Central memory CD8-positive, alpha-beta T cell (primary cell): ENCODE data around the gene POLR1B.
"Not testable (repeated sequence)": the region's sequence is repeated elsewhere in the genome, so short reads cannot be mapped to it uniquely, and the experiment has no call there.

Source experiments
- ATAC-seq: fragments of 150-1000 bp; cut with Tn5 transposase; replicated peaks from 2 replicates; pipeline ENCODE4 v1.10.0; 2022; ENCODE audit warnings: mild to moderate bottlenecking, moderate FRiP score, moderate number of reproducible peaks; ENCODE audit not compliant: poor library complexity, severe bottlenecking; ENCODE audit errors: extremely low read depth
- DNase-seq, 2 donors: peaks; one replicate each; pipeline ENCODE4 v3.0.0; 2021; ENCODE audit warnings: low spot score in 2 of 2
- H3K27ac Mint-ChIP-seq: one replicate; pipeline ENCODE4 v1.8.0; 2022; ENCODE audit warnings: low read depth, mild to moderate bottlenecking, moderate library complexity, mixed read lengths
- H3K27me3 Mint-ChIP-seq: one replicate; pipeline ENCODE4 v1.8.0; 2022; ENCODE audit warnings: mixed read lengths
- H3K36me3 Mint-ChIP-seq: one replicate; pipeline ENCODE4 v1.8.0; 2022; ENCODE audit warnings: mild to moderate bottlenecking, moderate library complexity, mixed read lengths; ENCODE audit not compliant: insufficient read depth
- H3K4me1 Mint-ChIP-seq: one replicate; pipeline ENCODE4 v1.8.0; 2022; ENCODE audit warnings: mixed read lengths
- H3K4me3 Mint-ChIP-seq: one replicate; pipeline ENCODE4 v1.8.0; 2022; ENCODE audit warnings: mild to moderate bottlenecking, moderate library complexity, mixed read lengths
- H3K9me3 Mint-ChIP-seq: one replicate; pipeline ENCODE4 v1.8.0; 2022; ENCODE audit warnings: mixed read lengths

Gene POLR1B

DNA sequence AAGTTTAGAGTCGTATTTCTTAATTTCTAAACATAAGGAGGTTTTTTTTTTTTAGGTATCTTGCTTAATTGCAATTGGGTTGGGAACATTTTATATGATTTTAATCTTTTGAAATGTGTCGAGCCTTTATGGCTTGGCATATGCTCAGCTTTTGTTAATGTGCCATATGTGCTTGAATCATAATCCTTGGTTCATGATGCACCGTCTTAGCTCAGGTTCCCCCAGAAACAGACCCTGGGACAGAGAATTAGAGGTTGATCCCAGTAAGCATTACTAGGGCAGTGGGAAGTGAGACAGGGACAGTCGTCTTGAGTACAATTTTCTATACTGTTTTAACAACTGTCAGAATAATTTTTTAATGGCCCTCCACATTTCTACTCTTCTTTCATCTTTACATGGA lies 51.5 kb downstream of the POLR1B start:
- H3K27me3 Mint-ChIP-seq: no peaks in the 10 kb centered on the region
- DNase-seq (no peak), ATAC-seq (no peak)
- peak overlapping the region; percentile 3 for H3K27ac Mint-ChIP-seq
- no peak overlapping the region for H3K4me3 Mint-ChIP-seq
- no peaks in the 10 kb centered on the region for H3K4me1 Mint-ChIP-seq
- H3K36me3 Mint-ChIP-seq: peaks cover 14% of the 10 kb centered on the region
- H3K9me3 Mint-ChIP-seq: no peaks in the 10 kb centered on the region

DNA sequence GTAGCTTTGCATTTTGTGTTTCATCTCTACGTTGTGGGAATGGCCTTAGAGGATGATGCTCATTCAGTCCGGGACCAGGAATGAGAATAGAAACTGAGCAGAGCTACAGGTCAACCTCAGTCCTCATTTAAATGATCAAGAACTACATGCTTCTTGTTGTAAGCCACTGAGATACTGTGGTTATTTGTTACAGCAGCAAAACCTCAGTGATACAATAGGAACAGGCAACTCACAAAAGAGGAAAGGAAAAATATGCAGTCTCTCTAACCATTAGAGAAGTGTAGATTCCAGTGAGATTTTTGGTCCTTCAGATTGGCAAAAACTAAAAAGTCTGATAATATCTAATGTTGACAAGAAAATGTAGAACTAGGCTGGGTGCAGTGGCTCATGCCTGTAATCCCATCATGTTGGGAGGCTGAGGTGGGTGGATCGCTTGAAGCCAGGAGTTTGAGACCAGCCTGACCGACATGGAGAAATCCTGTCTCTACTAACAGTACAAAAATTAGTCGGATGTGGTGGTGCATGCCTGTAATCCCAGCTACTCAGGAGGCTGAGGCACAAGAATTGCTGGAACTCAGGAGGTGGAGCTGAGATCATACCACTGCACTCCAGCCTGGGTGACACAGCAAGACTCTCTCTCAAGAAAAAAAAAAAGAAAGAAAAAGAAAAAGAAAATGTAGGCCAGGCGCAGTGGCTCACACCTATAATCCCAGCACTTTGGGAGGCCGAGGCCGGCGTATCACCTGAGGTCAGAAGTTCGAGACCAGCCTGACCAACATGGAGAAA lies 55.5 kb downstream of the POLR1B start:
- no peak overlapping the region for H3K4me3 Mint-ChIP-seq
- H3K9me3 Mint-ChIP-seq: no peaks in the 10 kb centered on the region
- ATAC-seq (no peak), DNase-seq (no peak)
- H3K36me3 Mint-ChIP-seq: peaks cover 3% of the 10 kb centered on the region
- H3K27me3 Mint-ChIP-seq: no peaks in the 10 kb centered on the region
- H3K27ac Mint-ChIP-seq: no peak overlapping the region
- peaks cover 6% of the 10 kb centered on the region for H3K4me1 Mint-ChIP-seq

DNA sequence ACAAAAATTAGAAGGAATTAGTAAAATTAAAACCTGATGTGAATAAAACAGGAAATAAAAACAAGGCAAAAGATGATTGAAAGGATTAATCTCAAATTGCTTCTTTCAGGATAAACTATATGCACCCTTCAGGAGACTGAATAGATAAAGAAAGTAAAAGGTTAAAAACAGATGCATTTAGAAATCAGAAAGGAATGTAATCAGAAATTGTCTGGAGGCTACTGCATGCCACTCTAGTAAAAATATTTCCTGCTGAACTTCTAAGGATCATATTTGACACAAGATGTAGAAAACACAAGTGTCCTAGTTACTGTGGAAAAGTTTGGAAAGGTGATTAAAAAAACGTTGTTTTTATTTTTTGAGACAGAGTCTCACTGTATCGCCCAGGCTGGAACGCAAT lies 58.4 kb downstream of the POLR1B start:
- DNase-seq (no peak), ATAC-seq (no peak)
- H3K36me3 Mint-ChIP-seq: peaks cover 3% of the 10 kb centered on the region
- H3K9me3 Mint-ChIP-seq: no peaks in the 10 kb centered on the region
- no peaks in the 10 kb centered on the region for H3K27me3 Mint-ChIP-seq
- no peak overlapping the region for H3K4me3 Mint-ChIP-seq
- H3K27ac Mint-ChIP-seq: no peak overlapping the region
- H3K4me1 Mint-ChIP-seq: peaks cover 6% of the 10 kb centered on the region

DNA sequence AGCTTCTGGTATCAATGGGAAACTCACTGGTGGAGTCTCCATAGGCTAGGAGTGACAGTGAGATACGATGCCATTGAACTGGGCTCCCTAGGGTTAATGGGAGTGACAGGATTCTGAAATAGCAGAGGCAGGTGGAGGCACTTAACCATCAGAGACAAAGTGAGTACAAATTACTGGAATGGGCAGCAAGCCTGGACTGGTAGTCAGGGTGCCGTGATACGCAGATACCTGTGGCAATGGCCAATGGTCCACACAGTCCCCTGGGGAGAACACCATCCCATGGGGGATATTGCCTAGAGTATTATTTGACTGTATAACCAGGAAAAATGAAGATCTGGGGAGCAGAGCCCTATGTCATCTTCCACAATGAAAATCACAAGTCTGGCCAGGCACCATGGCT lies 59.5 kb downstream of the POLR1B start:
- ATAC-seq (no peak), DNase-seq (no peak)
- H3K4me3 Mint-ChIP-seq: no peak overlapping the region
- H3K9me3 Mint-ChIP-seq: no peaks in the 10 kb centered on the region
- H3K4me1 Mint-ChIP-seq: peaks cover 13% of the 10 kb centered on the region
- no peak overlapping the region for H3K27ac Mint-ChIP-seq
- H3K36me3 Mint-ChIP-seq: peaks cover 3% of the 10 kb centered on the region
- H3K27me3 Mint-ChIP-seq: no peaks in the 10 kb centered on the region

DNA sequence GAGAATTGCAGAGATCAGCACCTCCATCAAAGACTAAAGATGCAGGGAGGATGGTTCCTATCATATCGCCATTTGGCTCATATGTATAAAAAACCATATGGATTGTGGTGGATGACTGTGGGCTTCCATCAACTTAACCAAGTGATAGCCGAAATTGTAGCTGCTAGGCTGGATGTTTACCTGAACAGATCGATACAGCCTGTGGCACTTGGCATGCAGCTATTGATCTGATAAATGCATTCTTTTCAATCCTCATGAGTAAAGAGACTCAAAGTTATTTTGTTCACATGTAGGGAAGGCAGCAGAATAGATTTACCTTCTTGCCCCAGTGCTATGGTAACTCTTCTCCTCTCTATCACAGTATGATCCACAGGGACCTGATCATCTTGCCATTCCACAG lies 60.7 kb downstream of the POLR1B start:
- Mint-ChIP-seq H3K9me3 (no peaks in the 10 kb centered on the region), H3K27ac (no peak overlapping the region), H3K36me3 (peaks cover 3% of the 10 kb centered on the region), H3K4me3 (no peak overlapping the region), H3K4me1 (peaks cover 13% of the 10 kb centered on the region), H3K27me3 (no peaks in the 10 kb centered on the region)
- ATAC-seq (no peak), DNase-seq (no peak)

DNA sequence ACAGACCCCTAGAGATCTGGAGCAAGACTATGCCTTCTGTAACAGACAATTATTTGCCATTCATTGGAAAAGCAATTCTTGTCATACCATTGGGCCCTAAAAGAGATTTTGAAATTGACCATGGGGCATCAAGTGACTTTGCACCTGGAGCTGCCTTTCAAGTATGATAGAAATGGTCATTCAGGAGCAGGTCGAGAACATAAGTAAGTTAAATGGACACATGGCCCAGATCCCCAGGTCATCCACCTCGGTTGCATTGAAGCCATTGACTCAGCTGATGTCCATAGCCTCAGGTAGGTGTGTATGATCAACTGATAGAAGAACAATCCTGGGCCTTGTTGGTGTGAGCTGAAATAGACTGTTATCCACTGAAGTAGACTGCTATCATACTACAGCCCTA lies 61.5 kb downstream of the POLR1B start:
- no peak for ATAC-seq
- no peaks in the 10 kb centered on the region for H3K9me3 Mint-ChIP-seq
- peaks cover 13% of the 10 kb centered on the region for H3K4me1 Mint-ChIP-seq
- H3K27ac Mint-ChIP-seq: no peak overlapping the region
- no peak overlapping the region for H3K4me3 Mint-ChIP-seq
- DNase-seq: no peak
- H3K27me3 Mint-ChIP-seq: no peaks in the 10 kb centered on the region
- H3K36me3 Mint-ChIP-seq: peaks cover 3% of the 10 kb centered on the region

DNA sequence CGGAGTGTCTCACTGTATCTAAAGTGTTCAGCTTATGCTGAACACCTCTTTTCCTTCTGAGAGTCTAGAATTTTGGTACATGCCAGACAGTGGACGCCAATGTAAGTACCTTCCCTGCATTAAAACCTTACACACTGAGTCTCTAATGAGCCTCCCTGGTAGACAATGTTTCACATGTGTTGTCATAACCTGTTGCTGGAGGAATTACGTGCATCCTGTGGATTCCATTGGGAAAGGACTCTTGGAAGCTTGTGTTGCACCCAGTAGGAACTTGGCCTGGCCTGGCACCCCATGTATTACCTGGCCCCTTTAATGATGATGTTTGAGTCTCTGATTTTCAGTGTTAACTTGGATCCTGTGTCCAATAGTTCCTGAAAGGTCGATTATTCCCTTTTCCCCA lies 62.7 kb downstream of the POLR1B start:
- ATAC-seq (no peak), DNase-seq (no peak)
- peaks cover 3% of the 10 kb centered on the region for H3K36me3 Mint-ChIP-seq
- H3K9me3 Mint-ChIP-seq: no peaks in the 10 kb centered on the region
- H3K27ac Mint-ChIP-seq: no peak overlapping the region
- H3K27me3 Mint-ChIP-seq: no peaks in the 10 kb centered on the region
- H3K4me1 Mint-ChIP-seq: peaks cover 11% of the 10 kb centered on the region
- H3K4me3 Mint-ChIP-seq: no peak overlapping the region

DNA sequence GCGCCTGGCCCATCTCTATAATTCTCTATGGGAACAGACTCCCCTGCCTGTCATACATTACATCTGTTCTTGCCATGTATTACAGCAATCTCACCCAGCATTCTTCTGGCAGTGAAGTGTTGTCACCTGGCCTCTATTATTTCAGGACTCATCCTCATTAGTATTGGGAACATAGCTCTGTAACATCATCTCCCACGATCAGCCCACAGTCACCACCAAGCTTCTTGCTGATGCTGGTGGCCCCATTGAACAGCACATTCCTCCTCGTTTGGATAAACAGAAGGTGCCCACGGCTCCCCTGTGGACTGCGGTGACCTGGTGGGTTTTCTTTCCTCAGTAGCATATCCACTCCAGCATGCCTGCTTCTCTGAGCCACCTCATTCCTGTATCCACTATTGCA lies 63.7 kb downstream of the POLR1B start:
- ATAC-seq: no peak
- Mint-ChIP-seq H3K4me3 (no peak overlapping the region), H3K27ac (peak overlapping the region; percentile 14), H3K27me3 (no peaks in the 10 kb centered on the region), H3K36me3 (peaks cover 3% of the 10 kb centered on the region), H3K4me1 (peaks cover 7% of the 10 kb centered on the region), H3K9me3 (no peaks in the 10 kb centered on the region)
- DNase-seq: no peak

DNA sequence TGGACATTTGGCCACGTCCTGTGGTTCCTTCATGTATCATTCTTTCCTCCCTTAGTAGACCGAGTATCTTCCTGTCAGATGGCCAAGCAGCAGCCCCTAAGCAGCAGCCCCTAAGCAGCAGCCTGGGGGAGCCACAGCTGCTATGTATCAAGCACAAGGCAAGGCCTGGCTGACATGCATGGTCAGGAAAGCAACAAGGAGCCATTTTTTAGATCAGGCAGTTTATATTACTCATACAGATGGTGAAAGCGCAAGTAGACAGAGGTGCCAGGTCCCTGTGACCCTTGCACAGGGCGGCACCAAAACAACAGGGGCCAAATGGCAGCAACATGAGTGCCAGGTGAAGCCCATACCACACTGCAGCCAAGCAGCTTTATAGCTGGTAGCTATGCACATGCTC lies 64.3 kb downstream of the POLR1B start:
- H3K27me3 Mint-ChIP-seq: no peaks in the 10 kb centered on the region

DNA sequence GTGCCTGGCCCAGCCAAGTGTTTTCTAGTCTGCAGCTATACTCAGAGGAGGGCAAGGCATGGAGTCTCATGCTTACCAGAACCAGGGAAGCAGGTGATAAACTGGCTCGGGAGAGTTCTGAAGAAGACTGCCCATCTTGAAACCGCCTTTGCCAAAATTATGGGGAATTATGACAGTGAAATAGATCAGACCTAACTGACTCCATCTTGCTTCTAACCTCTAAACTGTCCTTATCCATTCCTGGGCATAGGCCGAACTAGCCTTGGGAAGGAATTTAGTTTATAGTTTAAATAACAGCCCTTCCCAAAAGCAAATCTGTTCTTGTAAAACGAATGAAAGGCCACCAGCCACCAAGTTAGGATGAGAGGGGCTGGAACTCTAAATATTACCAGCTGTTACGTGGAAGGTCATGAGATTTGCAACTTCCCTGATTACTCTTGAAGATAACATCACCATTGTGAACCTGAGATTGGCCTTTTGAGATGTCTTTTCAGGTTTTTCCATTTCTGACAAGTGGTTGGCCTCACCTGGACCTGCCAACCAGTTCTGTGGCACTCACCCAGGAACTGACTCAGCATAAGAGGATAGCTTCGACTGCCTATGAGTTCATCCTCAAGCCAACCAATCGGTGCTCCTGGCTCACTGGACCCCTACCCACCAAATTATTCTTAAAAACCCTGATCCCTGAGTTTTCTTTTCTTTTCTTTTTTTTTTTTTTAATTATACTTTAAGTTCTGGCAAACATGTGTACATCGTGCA lies 65.6 kb downstream of the POLR1B start:
- Mint-ChIP-seq H3K27me3 (no peaks in the 10 kb centered on the region), H3K4me1 (peaks cover 7% of the 10 kb centered on the region), H3K4me3 (no peak overlapping the region), H3K36me3 (peaks cover 3% of the 10 kb centered on the region), H3K9me3 (no peaks in the 10 kb centered on the region), H3K27ac (no peak overlapping the region)
- no peak for ATAC-seq
- no peak for DNase-seq

More for the DNA sequence above, 64.3 kb downstream of the POLR1B start:
- ATAC-seq (no peak), DNase-seq (no peak)
- H3K9me3 Mint-ChIP-seq: no peaks in the 10 kb centered on the region
- H3K4me3 Mint-ChIP-seq: no peak overlapping the region
- H3K4me1 Mint-ChIP-seq: peaks cover 7% of the 10 kb centered on the region
- peak overlapping the region; percentile 14 for H3K27ac Mint-ChIP-seq
- peaks cover 3% of the 10 kb centered on the region for H3K36me3 Mint-ChIP-seq

DNA sequence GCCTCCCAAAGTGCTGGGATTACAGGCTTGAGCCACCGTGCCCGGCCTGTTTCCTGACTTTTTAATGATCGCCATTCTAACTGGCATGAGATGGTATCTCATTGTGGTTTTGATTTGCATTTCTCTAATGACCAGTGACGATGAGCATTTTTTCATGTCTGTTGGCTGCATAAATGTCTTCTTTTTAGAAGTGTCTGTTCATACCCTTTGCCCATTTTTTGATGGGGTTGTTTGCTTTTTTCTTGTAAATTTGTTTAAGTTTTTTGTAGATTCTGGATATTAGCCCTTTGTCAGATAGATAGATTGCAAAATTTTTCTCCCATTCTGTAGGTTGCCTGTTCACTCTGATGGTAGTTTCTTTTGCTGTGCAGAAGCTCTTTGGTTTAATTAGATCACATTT lies 67.1 kb downstream of the POLR1B start:
- not testable (repeated sequence) for H3K27ac Mint-ChIP-seq, H3K9me3 Mint-ChIP-seq, ATAC-seq, H3K36me3 Mint-ChIP-seq, DNase-seq, H3K27me3 Mint-ChIP-seq, H3K4me3 Mint-ChIP-seq, H3K4me1 Mint-ChIP-seq

DNA sequence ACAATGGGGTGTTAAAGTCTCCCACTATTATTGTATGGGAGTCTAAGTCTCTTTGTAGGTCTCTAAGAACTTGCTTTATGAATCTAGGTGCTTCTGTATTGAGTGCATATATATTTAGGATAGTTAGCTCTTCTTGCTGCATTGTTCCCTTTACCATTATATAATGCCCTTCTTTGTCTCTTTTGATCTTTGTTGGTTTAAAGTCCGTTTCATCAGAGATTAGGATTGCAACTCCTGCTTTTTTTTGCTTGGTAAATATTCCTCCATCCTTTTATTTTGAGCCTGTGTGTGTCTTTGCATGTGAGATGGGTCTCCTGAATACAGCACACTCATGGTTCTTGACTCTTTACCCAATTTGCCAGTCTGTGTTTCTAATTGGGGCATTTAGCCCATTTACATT lies 70.0 kb downstream of the POLR1B start:
- not testable (repeated sequence) for H3K9me3 Mint-ChIP-seq, H3K27ac Mint-ChIP-seq, DNase-seq, H3K27me3 Mint-ChIP-seq, ATAC-seq, H3K4me3 Mint-ChIP-seq, H3K36me3 Mint-ChIP-seq, H3K4me1 Mint-ChIP-seq

DNA sequence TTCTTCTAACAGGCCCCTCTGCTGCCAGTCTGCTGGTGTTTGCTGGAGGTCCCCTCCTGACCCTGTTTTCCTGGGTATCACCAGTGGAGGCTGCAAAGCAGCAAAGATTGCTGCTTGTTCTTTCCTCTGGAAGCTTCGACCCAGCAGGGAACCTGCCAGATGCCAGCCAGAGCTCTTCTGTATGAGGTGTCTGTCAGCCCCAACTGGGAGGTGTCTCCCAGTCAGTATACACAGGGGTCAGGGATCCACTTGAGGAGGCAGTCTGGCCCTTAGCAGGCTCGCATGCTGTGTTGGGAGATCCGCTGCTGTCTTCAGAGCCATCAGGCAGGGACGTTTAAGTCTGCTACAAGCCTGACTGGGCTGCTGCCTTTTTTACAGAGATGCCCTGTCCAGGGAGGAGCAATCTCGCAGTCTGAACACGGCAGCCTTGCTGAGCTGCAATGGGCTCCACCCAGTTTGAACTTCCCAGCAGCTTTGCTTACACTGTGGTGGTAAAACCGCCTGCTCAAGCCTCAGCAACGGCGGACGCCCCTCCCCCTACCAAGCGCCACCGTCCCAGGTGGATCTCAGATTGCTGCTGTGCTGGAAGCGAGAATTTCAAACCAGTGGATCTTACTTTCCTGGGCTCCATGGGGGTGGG lies 72.1 kb downstream of the POLR1B start:
- no peaks in the 10 kb centered on the region for H3K4me1 Mint-ChIP-seq
- no peaks in the 10 kb centered on the region for H3K9me3 Mint-ChIP-seq
- H3K4me3 Mint-ChIP-seq: no peak overlapping the region
- ATAC-seq: no peak
- no peak for DNase-seq
- no peaks in the 10 kb centered on the region for H3K36me3 Mint-ChIP-seq
- no peaks in the 10 kb centered on the region for H3K27me3 Mint-ChIP-seq
- no peak overlapping the region for H3K27ac Mint-ChIP-seq
